HS-5 (cell line): ENCODE results near the gene TNS3.

Experiments
- DNase-seq: peaks from one replicate; pipeline ENCODE4 v3.0.0-alpha.2; 2012; ENCODE audit warnings: low read depth

TNS3 gene

GRCh38 chr7:47407136-47407535 lies 174.8 kb downstream of the TNS3 start:
- DNase-seq: no peak

DNA sequence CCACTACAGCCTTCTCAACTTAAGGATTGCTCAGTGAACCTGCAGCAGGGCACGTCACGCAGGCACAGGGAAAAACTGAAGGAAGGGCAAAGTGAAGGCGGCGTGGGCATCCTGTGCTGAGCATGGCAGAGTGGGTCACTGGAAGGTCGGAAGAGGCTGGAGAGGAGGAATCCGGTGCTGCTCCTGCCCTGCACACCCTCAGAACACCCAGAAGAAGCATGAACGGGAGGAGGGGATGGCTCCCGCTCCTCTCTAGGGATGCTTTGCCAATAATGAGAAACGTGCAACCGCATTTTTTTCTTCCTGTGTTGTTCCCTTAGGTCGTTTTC lies 175.1 kb downstream of the TNS3 start:
- no peak for DNase-seq

DNA sequence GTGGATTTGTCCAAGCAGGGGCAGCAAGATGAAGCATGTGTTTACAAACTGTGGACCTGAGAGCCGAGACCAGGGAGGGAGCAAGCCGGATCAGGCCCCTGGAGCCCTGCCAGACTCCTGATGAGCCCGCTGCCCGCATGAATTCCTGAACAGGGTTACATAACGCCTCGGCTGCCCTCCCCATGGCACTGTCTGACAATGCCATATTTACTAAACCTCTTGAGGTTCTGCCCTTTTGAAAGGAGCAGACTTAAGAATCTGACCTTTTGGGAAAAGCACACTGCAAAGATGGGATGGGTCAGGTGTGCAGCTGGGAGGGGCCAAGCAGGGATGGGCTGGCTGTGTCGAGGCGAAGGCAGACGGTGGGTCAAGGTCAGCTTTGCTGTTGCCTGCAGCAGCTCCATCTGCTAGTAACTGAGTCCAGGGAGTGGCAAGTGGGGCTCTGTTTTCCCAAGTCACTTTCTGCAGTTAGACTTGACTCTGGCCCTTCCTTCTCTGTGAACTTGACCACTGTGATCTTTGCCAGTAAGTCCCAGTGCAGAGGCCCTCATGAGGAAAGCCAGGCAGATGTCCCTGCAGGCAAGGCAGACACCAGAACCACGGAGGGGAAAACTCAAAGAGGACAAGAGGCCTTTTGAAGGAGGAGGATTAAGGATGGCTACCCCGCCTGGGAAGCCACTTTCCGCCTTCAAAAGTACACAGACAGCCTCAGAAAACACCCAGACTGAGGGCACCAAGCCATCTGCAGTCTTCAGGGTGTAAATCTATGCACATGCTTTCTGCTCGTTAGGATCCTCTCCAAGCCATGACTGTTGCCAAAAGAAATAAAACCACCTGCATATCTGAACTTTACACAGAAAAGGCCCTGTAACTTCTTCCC lies 175.8 kb downstream of the TNS3 start:
- no peak for DNase-seq

GRCh38 chr7:47405286-47405904 lies 176.5 kb downstream of the TNS3 start:
- DNase-seq: no peak

- no peak for DNase-seq
These were observed 177.9 kb downstream of the TNS3 start for GRCh38 chr7:47404010-47404409.

GRCh38 chr7:47402941-47403866 lies 178.7 kb downstream of the TNS3 start:
- no peak for DNase-seq

DNA sequence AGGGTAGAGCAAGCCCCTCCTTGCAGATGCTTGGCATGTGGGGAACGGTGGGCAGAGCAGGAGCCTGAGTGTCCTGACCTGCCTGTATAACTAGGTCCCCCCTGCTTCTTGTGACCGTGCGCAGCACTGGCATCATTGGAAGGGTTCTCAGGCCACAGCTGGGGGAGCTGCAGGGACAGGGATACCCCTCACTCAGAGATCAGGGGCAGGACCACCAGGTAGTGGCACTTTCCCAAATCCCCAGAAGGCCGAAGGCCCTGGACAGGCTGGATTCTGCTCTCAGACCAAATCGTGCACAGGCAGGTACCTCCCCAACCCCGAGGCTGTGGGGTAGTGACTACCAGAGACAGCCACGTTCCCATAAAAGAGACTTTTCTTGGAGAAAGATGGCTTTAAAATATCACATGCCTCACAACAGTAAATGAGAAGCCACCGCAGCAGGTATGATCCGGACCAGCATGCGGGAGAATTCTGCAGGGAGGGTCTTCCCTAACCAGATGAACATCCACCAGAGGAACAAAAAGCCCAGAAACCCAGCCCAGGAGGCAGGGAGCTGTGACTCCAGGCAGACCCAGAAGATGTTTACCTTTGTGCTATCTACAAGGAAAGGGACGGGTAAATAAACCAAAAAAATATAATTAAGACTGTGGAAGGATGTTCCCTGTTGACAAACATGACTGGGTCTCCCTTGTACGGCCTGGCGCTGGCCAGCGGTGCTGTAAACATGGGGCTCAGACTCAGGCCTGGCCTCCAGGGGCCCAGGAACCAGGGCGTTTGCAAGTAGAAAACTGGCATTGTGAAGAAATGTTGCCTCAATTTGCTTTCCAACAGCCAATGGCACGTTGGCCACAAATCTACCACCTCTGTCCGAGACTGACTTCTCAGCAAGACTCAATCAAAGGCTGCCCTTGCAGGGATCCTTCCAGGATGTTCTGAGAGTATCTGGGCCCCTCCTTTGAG lies 180.0 kb downstream of the TNS3 start:
- no peak for DNase-seq

DNA sequence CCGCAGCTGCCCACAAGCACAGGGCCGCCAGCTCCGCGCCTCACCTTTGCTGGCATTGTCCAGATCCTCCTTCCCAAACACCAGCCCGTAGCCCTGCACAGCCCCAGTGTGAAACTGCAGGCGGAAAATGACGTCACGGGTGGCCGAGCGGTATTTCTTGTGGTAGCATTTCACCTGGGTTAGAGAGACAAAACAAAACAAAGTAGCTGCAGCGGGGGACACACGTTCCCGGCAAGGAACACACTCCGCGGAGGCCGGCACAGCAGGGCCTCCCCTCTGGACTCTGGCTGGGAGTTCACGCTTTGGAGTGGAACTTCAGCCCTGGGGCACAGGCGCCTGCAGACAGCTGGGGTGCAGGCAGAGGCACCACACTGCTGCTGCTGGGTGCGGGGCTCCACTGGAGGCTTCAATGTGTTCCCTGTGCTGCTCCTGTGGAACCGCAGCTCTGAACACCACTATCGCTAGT lies 181.1 kb downstream of the TNS3 start:
- no peak for DNase-seq

GRCh38 chr7:47400001-47400400 lies 181.9 kb downstream of the TNS3 start:
- no peak for DNase-seq

DNA sequence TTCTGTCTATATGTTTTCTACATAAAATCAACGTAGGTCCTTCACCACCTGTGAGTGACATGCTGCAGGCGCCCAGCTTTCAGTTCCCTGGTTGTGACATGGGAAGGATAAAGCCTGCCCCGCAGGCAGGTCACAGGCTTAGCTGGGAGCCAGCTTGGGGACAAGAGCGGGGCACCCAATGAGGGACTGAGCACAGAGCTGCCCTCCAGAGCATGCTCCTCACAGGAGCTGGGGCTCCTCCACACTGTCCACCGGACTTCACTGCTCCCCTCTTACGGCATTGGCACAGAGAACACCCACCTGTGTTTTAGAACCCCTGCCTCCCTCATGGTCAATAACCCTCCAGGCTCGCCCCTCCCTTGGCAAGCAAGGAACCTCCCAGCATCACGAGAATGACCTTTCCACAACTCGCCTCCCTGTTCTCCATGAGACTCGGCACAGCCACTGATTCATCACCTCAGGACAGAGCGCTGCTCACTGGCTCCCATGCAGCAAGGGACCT lies 187.1 kb downstream of the TNS3 start:
- DNase-seq: no peak

DNA sequence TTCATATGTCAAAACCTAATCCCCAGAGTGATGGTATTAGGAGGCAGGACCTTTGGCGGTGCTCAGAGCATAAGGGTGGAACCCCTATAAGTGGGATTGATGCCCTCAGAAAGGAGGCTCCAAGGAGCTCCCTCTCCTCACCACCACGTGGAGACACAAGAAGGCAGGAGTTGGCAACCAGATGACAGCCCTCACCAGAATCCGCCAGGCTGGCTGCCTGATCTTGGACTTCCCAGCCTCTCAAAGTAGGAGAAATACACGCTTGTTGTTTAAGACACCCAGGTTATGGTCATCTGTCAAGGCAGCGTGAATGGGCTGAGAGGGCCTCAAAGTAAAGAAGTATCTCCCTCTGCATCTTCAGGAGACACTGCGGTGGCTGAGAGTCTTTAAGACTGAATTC lies 187.7 kb downstream of the TNS3 start:
- DNase-seq: no peak

- no peak for DNase-seq
These were observed 188.5 kb downstream of the TNS3 start for GRCh38 chr7:47393406-47393805.

DNA sequence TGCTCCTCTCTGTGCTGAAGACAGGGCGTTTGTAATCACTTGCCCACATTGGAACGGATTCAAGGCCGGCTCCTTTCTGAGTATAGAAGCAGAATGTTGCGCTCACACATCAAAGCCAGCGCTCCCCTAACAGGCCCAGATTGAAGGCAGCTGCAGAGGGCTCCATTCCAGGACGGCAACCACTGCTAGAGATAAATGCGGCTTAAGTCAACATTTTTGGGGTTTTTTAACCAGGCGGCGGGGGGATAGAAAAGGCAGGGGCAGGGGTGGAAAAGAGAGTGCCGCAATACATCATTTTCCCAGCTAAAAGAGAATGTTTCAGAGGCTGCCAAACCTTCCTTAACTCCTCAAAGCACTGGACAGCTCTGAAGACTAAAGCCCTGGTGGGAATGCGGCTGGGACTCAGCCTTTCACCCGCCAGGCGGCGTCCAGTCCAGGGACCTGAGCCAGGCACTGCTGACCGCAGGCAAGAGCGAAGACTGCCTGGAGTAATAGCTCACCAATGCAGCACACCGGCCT lies 189.6 kb downstream of the TNS3 start:
- no peak for DNase-seq

- DNase-seq: no peak
These were observed 190.2 kb downstream of the TNS3 start for GRCh38 chr7:47391726-47392125.

DNA sequence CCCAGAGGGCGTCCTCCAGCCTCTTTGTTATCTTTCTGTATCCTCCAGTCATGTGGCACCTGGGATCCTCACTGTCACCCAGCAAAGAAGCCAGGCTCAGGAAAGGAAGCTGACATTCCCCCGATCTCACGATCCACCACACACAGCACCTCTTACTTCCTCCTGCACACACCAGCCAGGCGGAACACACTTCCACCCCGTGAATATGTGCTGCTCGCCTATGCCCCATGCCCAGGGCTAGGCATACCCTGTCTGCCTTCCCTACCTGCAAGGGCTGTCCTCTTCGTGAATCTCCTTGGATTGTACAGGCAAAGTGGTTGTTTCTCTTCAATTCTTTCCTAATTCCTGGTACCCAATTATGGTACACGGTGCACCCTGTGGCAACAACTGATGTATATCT lies 191.0 kb downstream of the TNS3 start:
- no peak for DNase-seq

DNA sequence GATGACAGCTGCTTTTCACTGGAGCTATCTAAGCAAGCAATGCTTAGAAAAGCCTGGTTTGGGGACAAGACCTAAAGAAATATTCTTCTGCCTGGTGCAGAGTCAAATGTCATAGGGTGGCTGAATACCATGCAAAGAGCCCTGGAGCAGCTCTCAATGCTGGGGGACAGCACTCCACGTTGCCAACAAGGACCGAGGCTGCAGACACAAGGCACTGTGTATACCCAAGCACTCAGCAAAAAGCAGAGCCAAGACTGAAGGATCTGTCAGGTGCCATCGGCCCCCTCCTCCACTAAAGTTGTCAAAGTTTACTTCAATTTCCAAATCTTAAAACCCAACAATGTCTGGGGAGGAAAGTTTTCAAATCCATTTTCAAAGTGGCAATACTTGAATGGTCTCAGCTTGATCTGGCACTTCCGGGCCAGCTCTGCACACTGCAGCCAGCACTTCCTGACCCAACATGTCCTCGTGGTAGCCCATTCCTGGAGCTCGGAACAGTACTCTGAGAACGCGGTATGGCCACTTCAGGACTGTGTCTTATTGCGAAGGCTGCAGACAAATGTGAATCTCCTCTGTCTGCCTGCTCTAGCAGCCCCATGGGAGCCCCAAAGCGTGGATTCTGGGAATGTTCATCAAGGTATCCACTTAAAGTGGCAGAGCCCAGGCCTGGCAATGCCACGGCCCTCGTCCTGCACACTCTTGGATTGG lies 191.8 kb downstream of the TNS3 start:
- no peak for DNase-seq

- no peak for DNase-seq
These were observed 192.6 kb downstream of the TNS3 start for GRCh38 chr7:47389171-47389922.

GRCh38 chr7:47387506-47387905 lies 194.4 kb downstream of the TNS3 start:
- no peak for DNase-seq

GRCh38 chr7:47386273-47386835 lies 195.6 kb downstream of the TNS3 start:
- no peak for DNase-seq
